Transverse colon (tissue), 4 donors: Measurements from ENCODE around the gene MAP3K12.

ENCODE experiments used
- EP300 ChIP-seq: sonication (generic); formaldehyde crosslinking; IDR thresholded peaks from one replicate; pipeline ENCODE4 v1.6.1; 2017; ENCODE audit warnings: antibody characterized with exemption, low read depth
- POLR2A ChIP-seq: fragments of 450-650 bp; IDR thresholded peaks from one replicate; pipeline ENCODE4 v1.6.1; 2016; ENCODE audit warnings: antibody characterized with exemption, mild to moderate bottlenecking, moderate library complexity
- POLR2AphosphoS5 ChIP-seq, 3 donors: sonication (generic); formaldehyde crosslinking; IDR thresholded peaks; one replicate each; pipeline ENCODE4 v1.6.1; 2016; ENCODE audit warnings: antibody characterized with exemption in 3 of 3
- TF ChIP-seq, protein P1 (sequence below), 5 experiments: fragments of 200-600 bp in 3 of 5; fragments of 450-650 bp in 2 of 5; sonication (generic) in 3 of 5; IDR thresholded peaks; 1 replicate in 2 of 5; 2 replicates in 3 of 5; pipeline ENCODE4 v1.5.1; 2016 to 2017; ENCODE audit warnings: antibody characterized with exemption in 5 of 5, inconsistent platforms in 3 of 5, mild to moderate bottlenecking in 2 of 5, moderate library complexity in 1 of 5

DNA sequence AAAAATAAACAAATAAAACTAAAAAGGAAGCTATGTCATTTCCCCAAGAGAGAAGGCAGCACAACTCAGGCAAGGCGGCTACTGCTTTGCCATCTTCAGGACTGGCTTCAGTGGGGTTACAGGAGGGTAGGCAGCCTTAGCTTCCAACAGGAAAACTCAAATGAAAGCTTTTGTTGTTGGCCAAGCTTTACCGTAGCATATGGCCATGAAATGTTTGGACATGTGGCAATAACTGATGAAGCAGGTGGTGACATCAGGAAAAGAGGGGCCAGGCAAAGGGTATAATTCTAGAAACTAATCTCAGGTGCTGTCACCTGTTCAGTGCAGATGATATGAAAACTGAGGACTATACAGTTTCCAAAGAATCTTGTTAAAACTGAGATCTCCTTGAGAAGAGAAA, 30.8 kb upstream of the MAP3K12 start:
- TF ChIP-seq, protein P1, sequence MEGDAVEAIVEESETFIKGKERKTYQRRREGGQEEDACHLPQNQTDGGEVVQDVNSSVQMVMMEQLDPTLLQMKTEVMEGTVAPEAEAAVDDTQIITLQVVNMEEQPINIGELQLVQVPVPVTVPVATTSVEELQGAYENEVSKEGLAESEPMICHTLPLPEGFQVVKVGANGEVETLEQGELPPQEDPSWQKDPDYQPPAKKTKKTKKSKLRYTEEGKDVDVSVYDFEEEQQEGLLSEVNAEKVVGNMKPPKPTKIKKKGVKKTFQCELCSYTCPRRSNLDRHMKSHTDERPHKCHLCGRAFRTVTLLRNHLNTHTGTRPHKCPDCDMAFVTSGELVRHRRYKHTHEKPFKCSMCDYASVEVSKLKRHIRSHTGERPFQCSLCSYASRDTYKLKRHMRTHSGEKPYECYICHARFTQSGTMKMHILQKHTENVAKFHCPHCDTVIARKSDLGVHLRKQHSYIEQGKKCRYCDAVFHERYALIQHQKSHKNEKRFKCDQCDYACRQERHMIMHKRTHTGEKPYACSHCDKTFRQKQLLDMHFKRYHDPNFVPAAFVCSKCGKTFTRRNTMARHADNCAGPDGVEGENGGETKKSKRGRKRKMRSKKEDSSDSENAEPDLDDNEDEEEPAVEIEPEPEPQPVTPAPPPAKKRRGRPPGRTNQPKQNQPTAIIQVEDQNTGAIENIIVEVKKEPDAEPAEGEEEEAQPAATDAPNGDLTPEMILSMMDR (IDR thresholded peaks at IDR 0.05), result no peak
- no peak for TF ChIP-seq POLR2A
- TF ChIP-seq POLR2AphosphoS5 (IDR thresholded peaks at IDR 0.05), result no peak
- TF ChIP-seq EP300, result no peak
